Nephron progenitor cell (in vitro differentiated cells): Measurements from ENCODE around the gene GPR150.

ENCODE experiments used
- DNase-seq: peaks from one replicate; pipeline ENCODE4 v3.0.0; 2021
- H3K27ac Mint-ChIP-seq: 2 replicates; pipeline ENCODE4 v1.8.0; 2021; ENCODE audit warnings: mild to moderate bottlenecking, moderate library complexity, mixed read lengths
- H3K27me3 Mint-ChIP-seq: 2 replicates; pipeline ENCODE4 v1.8.0; 2021; ENCODE audit warnings: mild to moderate bottlenecking, low read depth, mixed read lengths; ENCODE audit not compliant: poor library complexity
- H3K36me3 Mint-ChIP-seq: 2 replicates; pipeline ENCODE4 v1.8.0; 2021; ENCODE audit warnings: low read depth, mixed read lengths
- H3K4me1 Mint-ChIP-seq: 2 replicates; pipeline ENCODE4 v1.8.0; 2021; ENCODE audit warnings: mixed read lengths
- H3K4me3 Mint-ChIP-seq: 2 replicates; pipeline ENCODE4 v1.8.0; 2021; ENCODE audit warnings: mild to moderate bottlenecking, moderate library complexity, mixed read lengths
- H3K9me3 Mint-ChIP-seq: 2 replicates; pipeline ENCODE4 v1.8.0; 2021; ENCODE audit warnings: mild to moderate bottlenecking, moderate library complexity, mixed read lengths
- CTCF ChIP-seq: fragments of 200-600 bp; sonication (generic); IDR thresholded peaks from 2 replicates; pipeline ENCODE4 v1.5.0; 2021; ENCODE audit warnings: antibody characterized with exemption

GPR150 gene

GRCh38 chr5:95619514-95620029 is 315 bp upstream of the GPR150 start:
- H3K36me3 Mint-ChIP-seq: no peaks in the 10 kb centered on the region
- H3K4me3 Mint-ChIP-seq: peak overlapping the region; percentile 84
- TF ChIP-seq CTCF: no peak
- no peak overlapping the region for H3K27ac Mint-ChIP-seq
- H3K27me3 Mint-ChIP-seq: peaks cover 73% of the 10 kb centered on the region
- DNase-seq: peak; percentile 10
- peaks cover 13% of the 10 kb centered on the region for H3K4me1 Mint-ChIP-seq
- H3K9me3 Mint-ChIP-seq: peaks cover 10% of the 10 kb centered on the region

DNA sequence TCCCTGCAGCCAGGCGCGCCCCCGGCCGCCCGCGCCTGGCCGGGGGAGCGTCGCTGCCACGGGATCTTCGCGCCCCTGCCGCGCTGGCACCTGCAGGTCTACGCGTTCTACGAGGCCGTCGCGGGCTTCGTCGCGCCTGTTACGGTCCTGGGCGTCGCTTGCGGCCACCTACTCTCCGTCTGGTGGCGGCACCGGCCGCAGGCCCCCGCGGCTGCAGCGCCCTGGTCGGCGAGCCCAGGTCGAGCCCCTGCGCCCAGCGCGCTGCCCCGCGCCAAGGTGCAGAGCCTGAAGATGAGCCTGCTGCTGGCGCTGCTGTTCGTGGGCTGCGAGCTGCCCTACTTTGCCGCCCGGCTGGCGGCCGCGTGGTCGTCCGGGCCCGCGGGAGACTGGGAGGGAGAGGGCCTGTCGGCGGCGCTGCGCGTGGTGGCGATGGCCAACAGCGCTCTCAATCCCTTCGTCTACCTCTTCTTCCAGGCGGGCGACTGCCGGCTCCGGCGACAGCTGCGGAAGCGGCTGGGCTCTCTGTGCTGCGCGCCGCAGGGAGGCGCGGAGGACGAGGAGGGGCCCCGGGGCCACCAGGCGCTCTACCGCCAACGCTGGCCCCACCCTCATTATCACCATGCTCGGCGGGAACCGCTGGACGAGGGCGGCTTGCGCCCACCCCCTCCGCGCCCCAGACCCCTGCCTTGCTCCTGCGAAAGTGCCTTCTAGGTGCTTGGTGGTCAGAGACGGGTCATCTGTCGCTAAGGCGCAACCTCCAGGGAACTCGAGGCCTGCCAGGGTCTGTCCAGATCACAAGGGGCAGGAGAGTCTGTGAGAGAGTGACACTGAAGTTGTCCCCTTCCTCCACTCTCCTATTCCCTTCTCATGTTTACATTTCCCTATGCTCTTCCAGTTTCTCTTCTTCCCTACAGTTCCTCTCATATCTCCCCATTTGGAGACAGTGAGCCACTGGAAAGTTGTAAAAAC is 1.3 kb downstream of the GPR150 start:
- Mint-ChIP-seq H3K9me3 (peaks cover 10% of the 10 kb centered on the region), H3K4me3 (peak overlapping the region; percentile 80), H3K27ac (no peak overlapping the region), H3K4me1 (peaks cover 13% of the 10 kb centered on the region), H3K27me3 (peaks cover 74% of the 10 kb centered on the region), H3K36me3 (no peaks in the 10 kb centered on the region)
- peak; percentile 64 for DNase-seq
- TF ChIP-seq CTCF: no peak

- no peak for DNase-seq
- Mint-ChIP-seq H3K4me3 (peak overlapping the region; percentile 80), H3K27me3 (peaks cover 73% of the 10 kb centered on the region), H3K9me3 (peaks cover 10% of the 10 kb centered on the region), H3K36me3 (no peaks in the 10 kb centered on the region), H3K27ac (no peak overlapping the region), H3K4me1 (peaks cover 13% of the 10 kb centered on the region)
- no peak for TF ChIP-seq CTCF
These were observed 2.1 kb downstream of the GPR150 start for GRCh38 chr5:95621839-95622629.

DNA sequence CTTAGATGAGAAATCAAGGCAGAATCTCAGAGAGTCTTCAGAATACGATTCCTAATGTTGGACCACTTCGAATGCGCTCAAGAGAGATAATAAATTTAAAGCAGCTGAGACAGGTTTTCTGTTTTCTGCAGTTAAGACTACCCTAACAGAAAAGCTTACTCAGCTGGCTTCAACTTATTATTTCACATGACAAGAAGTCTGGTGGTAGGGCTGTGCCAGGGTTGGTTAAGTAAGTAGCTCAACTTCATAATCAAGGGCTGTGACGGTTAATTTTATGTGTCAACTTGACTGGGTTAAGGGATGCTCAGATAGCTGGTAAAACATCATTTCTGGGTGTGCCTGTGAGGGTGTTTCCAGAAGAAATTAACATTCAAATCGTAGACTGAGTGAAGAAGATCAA is 3.8 kb downstream of the GPR150 start:
- DNase-seq: no peak
- Mint-ChIP-seq H3K4me1 (peaks cover 13% of the 10 kb centered on the region), H3K27me3 (peaks cover 56% of the 10 kb centered on the region), H3K27ac (no peak overlapping the region), H3K9me3 (peaks cover 5% of the 10 kb centered on the region), H3K4me3 (no peak overlapping the region), H3K36me3 (no peaks in the 10 kb centered on the region)
- TF ChIP-seq CTCF: no peak

DNA sequence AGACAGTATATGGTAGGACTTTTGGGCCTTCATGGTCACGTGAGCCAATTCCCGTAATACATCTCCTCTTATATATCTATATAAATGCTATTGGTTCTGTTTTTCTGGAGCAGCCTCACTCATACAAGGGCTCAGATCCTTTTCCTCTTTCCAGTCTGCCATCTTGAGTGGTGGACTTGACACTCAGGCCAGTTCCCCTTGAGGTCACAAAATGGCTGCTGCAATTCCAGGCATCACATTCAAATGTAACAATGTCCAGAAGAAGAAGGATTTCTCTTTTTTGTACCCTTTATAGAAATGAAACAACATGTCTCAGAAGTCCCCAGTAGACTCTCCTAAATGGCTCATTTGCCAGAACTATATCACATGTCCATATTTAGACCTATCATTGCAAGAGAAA is 4.5 kb downstream of the GPR150 start:
- Mint-ChIP-seq H3K36me3 (no peaks in the 10 kb centered on the region), H3K4me3 (no peak overlapping the region), H3K27ac (no peak overlapping the region), H3K4me1 (peaks cover 13% of the 10 kb centered on the region), H3K27me3 (peaks cover 49% of the 10 kb centered on the region), H3K9me3 (peaks cover 7% of the 10 kb centered on the region)
- no peak for DNase-seq
- no peak for TF ChIP-seq CTCF
